ENCODE measurements around the gene CASP10. TPM values are rescaled to one million over a fixed set of nuclear protein-coding genes. Genes with fewer than 3 reads are reported as not detected.

CASP10 gene
- total and polyA plus RNA-seq, 11 donors, result 2.8 to 24.0 (median 5.4) TPM

DNA sequence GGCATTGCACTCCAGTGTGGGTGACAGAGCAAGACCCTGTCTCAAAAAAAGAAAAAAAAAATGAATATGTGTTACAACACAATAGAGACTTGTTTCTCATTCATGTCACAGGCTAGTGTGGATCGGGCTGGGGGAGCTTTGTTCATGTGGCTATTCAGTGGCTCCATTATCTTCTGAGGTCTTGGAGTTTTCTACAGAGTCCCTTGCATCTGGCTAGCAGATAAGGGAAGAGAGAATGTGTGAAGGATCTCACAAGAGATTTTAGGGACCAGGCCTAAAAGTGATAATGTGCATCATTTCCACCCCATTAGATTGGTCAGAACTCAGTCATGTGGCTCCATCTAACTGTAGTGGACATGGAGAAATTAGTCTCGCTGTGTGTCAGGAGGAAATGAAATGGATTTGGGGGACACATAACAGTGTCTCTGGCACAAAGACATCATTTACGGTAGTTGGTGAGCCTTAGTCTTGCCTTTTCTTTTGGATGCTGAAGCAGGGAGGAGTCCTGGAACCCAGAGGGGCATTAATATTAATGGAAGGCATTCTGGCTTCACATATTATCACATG lies 32.4 kb upstream of the CASP10 start:
- peaks cover 5 to 79% (median 39%) of the 10 kb centered on the region in 12 donors for H3K4me1 ChIP-seq
- DNase-seq, result no peak
- no peak for ATAC-seq
- no peak for TF ChIP-seq POLR2A (IDR thresholded peaks at IDR 0.05)
- TF ChIP-seq, protein P1, sequence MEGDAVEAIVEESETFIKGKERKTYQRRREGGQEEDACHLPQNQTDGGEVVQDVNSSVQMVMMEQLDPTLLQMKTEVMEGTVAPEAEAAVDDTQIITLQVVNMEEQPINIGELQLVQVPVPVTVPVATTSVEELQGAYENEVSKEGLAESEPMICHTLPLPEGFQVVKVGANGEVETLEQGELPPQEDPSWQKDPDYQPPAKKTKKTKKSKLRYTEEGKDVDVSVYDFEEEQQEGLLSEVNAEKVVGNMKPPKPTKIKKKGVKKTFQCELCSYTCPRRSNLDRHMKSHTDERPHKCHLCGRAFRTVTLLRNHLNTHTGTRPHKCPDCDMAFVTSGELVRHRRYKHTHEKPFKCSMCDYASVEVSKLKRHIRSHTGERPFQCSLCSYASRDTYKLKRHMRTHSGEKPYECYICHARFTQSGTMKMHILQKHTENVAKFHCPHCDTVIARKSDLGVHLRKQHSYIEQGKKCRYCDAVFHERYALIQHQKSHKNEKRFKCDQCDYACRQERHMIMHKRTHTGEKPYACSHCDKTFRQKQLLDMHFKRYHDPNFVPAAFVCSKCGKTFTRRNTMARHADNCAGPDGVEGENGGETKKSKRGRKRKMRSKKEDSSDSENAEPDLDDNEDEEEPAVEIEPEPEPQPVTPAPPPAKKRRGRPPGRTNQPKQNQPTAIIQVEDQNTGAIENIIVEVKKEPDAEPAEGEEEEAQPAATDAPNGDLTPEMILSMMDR (IDR thresholded peaks at IDR 0.05), result no peak
- no peaks in the 10 kb centered on the region for H3K9me3 ChIP-seq
- peak overlapping the region; percentile 9 to 89 (median 74) for H3K27ac ChIP-seq
- H3K4me3 ChIP-seq, result peak overlapping the region in 1 of 12 donors; percentile 13
- H3K27me3 ChIP-seq, result no peaks in the 10 kb centered on the region
- 84 to 94% (median 89%) methylated on average over 3 of the region's 3 CpGs for WGBS, 4 donors
- intact Hi-C loops (cut with DNase I), result loop anchor here in 5 of 10 donors (2.0 to 10.0 kb wide), 4 partner anchors 33 to 78 kb away; partner anchors contain the start of genes CFLAR (in 2 of the 5), HYCC2 (in 1 of the 5) and NDUFB3 (in 1 of the 5)
- H3K36me3 ChIP-seq, result peaks cover 0 to 99% (median 93%) of the 10 kb centered on the region in 9 donors

DNA sequence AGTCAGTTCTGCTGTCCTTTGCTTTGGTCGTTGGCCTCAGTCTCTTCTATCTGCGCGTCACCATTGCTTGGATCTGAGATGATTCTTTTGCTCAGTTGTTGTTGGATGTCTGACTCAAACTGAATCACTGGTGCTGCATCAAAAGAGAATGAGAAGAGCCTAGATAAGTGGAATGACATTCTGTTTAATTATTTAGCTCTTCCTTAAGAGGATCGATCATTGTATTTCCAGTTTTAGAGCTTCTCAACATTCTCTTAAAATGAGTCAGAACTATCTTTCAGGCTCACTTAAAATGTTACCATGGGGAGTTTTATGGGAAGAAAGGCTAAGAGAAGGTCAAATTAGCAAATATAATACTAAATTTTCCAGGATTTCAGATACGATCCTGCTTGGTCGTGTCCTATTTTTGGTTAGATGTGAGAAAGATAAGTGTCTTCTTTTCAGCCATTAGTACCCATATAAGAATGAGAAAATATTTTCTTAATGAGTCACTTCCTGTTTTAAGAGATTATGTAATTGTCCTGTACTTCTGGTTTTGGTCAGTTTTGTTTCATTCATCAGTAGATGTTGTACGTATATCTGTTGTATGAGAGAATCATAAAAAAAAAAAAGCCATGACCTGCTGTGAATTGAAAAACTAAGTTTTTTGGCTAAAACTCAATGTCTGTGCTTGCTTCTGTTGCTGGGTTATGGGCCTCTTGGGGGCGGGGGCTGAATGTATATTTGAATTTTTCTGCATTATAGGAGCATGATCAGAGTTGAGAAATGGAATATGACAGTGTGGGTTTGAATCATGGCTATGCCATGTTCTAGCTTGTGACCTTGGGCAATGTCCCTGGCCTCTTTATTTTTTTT lies 31.6 kb upstream of the CASP10 start:
- intact Hi-C loops (cut with DNase I), result loop anchor here in 5 of 10 donors (2.0 to 10.0 kb wide), 4 partner anchors 34 to 79 kb away; partner anchors contain the start of genes CFLAR (in 2 of the 5), HYCC2 (in 1 of the 5) and NDUFB3 (in 1 of the 5)
- ATAC-seq (peak in 3 of 4 donors; percentile 20 to 58 (median 49)), DNase-seq (no peak)
- H3K9me3 ChIP-seq, result no peaks in the 10 kb centered on the region
- peaks cover 5 to 88% (median 39%) of the 10 kb centered on the region in 12 donors for H3K4me1 ChIP-seq
- H3K27me3 ChIP-seq, result no peaks in the 10 kb centered on the region
- peak overlapping the region; percentile 9 to 89 (median 74) for H3K27ac ChIP-seq
- peak overlapping the region in 1 of 12 donors; percentile 13 for H3K4me3 ChIP-seq
- peaks cover 0 to 99% (median 93%) of the 10 kb centered on the region in 9 donors for H3K36me3 ChIP-seq
- 38 to 49% (median 48%) methylated on average over 8 of the region's 8 CpGs for WGBS, 4 donors
- no peak for TF ChIP-seq POLR2A (IDR thresholded peaks at IDR 0.05)
- TF ChIP-seq, protein P1 (IDR thresholded peaks at IDR 0.05), result no peak

DNA sequence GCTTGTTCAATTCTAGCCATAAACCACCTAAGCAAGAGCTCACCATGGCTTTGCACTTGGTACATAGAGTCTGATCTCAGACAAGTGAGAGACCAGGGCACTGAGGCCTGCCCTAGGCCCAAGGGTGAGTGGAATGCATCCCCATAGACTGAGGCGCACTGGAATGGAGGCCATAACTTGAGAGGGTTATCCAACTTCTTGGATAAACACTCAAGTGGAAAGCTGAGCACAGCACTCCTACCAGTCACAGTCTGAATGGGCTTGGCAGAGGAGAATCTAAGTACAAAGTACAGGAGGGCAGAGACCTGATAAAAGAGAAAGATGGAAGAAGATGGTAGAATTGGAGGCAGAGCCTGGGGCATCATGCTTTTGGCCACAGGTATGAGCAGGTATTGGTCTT lies 30.4 kb upstream of the CASP10 start:
- Histone ChIP-seq H3K4me1 (peaks cover 5 to 98% (median 43%) of the 10 kb centered on the region in 12 donors), H3K4me3 (no peak overlapping the region), H3K27me3 (no peaks in the 10 kb centered on the region), H3K27ac (peak overlapping the region in 10 of 12 donors; percentile 47 to 89 (median 74)), H3K9me3 (no peaks in the 10 kb centered on the region), H3K36me3 (peaks cover 0 to 99% (median 93%) of the 10 kb centered on the region in 9 donors)
- peak in 1 of 4 donors; percentile 5 for ATAC-seq
- TF ChIP-seq, protein P1 (IDR thresholded peaks at IDR 0.05), result no peak
- TF ChIP-seq POLR2A (IDR thresholded peaks at IDR 0.05), result no peak
- no peak for DNase-seq
- 99 to 100% (median 100%) methylated on average over 1 of the region's 1 CpG for WGBS, 4 donors
- intact Hi-C loops (cut with DNase I), result loop anchor here in 4 of 10 donors (5.0 to 10.0 kb wide), 3 partner anchors 35 to 80 kb away; partner anchors contain the start of genes CFLAR (in 2 of the 4), HYCC2 (in 1 of the 4) and NDUFB3 (in 1 of the 4)
